Fibroblast of skin of right quadriceps (primary cell): ENCODE results near the gene PPFIA2.

ENCODE experiments used
- DNase-seq: peaks from one replicate; pipeline ENCODE4 v3.0.0-alpha.2; 2013

Gene PPFIA2

GRCh38 chr12:81542065-81543010 is 216.8 kb downstream of the PPFIA2 start:
- DNase-seq, result peak; percentile 59

GRCh38 chr12:81541121-81541520 is 218.0 kb downstream of the PPFIA2 start:
- no peak for DNase-seq

GRCh38 chr12:81539279-81539678 is 219.9 kb downstream of the PPFIA2 start:
- DNase-seq, result no peak

GRCh38 chr12:81533054-81533453 is 226.1 kb downstream of the PPFIA2 start:
- no peak for DNase-seq

- DNase-seq, result peak; percentile 1
Observed at GRCh38 chr12:81530352-81530751, 228.8 kb downstream of the PPFIA2 start.

GRCh38 chr12:81520064-81520945 is 238.8 kb downstream of the PPFIA2 start:
- no peak for DNase-seq

- no peak for DNase-seq
Observed at GRCh38 chr12:81518638-81519037, 240.5 kb downstream of the PPFIA2 start.

GRCh38 chr12:81517296-81517695 is 241.9 kb downstream of the PPFIA2 start:
- DNase-seq, result no peak

GRCh38 chr12:81502912-81503695 is 256.0 kb downstream of the PPFIA2 start:
- peak; percentile 74 for DNase-seq

GRCh38 chr12:81500788-81501187 is 258.4 kb downstream of the PPFIA2 start:
- DNase-seq, result no peak

GRCh38 chr12:81499809-81500208 is 259.3 kb downstream of the PPFIA2 start:
- no peak for DNase-seq

GRCh38 chr12:81492131-81492720 is 266.9 kb downstream of the PPFIA2 start:
- DNase-seq, result peak; percentile 35

GRCh38 chr12:81472934-81473333 is 286.2 kb downstream of the PPFIA2 start:
- no peak for DNase-seq

GRCh38 chr12:81470923-81471322 is 288.2 kb downstream of the PPFIA2 start:
- DNase-seq, result no peak

GRCh38 chr12:81468206-81468605 is 290.9 kb downstream of the PPFIA2 start:
- peak; percentile 65 for DNase-seq

GRCh38 chr12:81465876-81466275 is 293.3 kb downstream of the PPFIA2 start:
- no peak for DNase-seq

GRCh38 chr12:81465191-81465590 is 294.0 kb downstream of the PPFIA2 start:
- no peak for DNase-seq

GRCh38 chr12:81461163-81461562 is 298.0 kb downstream of the PPFIA2 start:
- no peak for DNase-seq

GRCh38 chr12:81450920-81451739 is 308.0 kb downstream of the PPFIA2 start:
- DNase-seq, result peak; percentile 63

- no peak for DNase-seq
Observed at GRCh38 chr12:81441629-81442028, 317.5 kb downstream of the PPFIA2 start.

GRCh38 chr12:81440001-81440400 is 319.1 kb downstream of the PPFIA2 start:
- DNase-seq, result no peak
